Activated CD8-positive, alpha-beta memory T cell treated with anti-CD3 and anti-CD28 coated beads for 24 hours (primary cell): ENCODE data around the gene PACSIN2.
"Not testable (repeated sequence)": the region's sequence is repeated elsewhere in the genome, so short reads cannot be mapped to it uniquely, and the experiment has no call there.

Source experiments
- DNase-seq: peaks from one replicate; pipeline ENCODE4 v3.0.0-alpha.2; 2020

The PACSIN2 gene

DNA sequence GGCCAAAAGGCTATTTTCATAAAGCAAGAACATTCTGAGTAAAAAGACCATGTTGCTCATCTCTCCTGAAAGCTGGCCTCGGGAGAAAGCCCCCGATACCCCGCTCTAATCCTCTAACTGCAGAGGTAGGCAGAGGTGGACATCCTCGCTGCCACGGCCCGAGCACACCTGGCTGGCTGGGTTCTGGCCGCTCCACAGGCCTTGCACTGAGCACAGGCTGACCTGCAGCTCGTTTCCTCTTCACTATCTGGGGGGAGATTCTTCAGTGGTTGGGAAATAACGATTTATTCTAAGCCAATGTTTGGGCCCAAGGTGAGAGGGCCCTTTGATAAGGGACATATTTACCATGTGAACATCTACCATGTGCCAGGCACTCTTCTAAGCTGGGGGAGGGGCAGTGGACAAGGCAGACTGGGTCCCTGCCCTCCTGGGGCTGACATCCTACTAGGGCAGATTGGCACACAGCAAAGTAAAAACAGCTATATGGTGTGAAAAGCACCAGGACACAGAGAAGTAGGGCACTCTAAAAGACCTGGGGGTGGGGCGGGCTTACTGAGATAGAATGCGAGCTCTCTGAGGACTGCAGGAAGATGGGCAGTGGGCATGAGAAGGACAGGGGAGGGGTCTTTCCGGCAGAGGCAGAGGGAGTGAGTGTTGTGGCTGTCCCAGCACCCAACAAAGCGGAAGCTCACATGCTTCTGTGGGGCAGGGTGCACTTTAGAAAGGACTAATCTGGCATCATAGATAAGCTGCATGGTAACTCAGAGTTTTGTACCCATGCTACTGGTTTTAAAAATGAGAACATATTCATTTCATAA is 92.4 kb downstream of the PACSIN2 start:
- no peak for DNase-seq

GRCh38 chr22:42920101-42920820 is 94.7 kb downstream of the PACSIN2 start:
- DNase-seq: no peak

GRCh38 chr22:42919199-42919598 is 95.8 kb downstream of the PACSIN2 start:
- peak; percentile 60 for DNase-seq

DNA sequence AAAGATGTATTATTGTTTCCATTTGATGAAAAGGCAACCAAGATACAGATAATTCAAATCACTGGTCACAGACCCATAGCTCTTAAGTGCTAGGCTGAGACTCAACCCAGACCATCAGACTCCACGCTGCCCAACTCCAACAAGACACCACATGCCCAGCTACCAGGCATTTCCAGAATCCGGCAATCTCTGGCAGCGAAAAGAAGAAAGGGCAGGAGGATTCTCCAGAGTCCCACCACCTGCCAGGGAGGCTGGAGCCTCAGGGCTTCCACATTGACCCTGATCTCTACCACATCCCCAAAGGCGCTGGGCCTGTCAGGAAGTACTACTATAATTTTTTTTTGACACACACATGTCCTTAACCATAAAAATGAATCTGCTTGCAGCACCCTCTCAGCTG is 96.4 kb downstream of the PACSIN2 start:
- DNase-seq: no peak

DNA sequence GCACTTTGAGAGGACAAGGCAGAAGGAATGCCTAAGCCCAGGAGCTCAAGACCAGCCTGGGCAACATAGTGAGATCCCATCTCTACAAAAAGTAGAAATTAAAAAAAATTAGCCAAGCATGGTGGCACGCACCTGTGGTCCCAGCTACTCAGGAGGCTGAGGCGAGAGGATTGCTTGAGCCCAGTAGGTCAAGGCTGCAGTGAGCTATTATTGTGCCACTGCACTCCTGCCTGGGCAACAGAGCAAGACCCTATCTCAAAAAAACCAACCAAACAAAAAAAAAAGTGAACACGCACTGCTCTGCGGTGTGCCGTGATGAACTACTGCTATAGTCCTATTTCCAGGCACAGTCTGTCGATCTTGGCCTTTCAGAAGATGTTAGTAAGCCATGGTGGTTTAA is 97.6 kb downstream of the PACSIN2 start:
- not testable (repeated sequence) for DNase-seq

DNA sequence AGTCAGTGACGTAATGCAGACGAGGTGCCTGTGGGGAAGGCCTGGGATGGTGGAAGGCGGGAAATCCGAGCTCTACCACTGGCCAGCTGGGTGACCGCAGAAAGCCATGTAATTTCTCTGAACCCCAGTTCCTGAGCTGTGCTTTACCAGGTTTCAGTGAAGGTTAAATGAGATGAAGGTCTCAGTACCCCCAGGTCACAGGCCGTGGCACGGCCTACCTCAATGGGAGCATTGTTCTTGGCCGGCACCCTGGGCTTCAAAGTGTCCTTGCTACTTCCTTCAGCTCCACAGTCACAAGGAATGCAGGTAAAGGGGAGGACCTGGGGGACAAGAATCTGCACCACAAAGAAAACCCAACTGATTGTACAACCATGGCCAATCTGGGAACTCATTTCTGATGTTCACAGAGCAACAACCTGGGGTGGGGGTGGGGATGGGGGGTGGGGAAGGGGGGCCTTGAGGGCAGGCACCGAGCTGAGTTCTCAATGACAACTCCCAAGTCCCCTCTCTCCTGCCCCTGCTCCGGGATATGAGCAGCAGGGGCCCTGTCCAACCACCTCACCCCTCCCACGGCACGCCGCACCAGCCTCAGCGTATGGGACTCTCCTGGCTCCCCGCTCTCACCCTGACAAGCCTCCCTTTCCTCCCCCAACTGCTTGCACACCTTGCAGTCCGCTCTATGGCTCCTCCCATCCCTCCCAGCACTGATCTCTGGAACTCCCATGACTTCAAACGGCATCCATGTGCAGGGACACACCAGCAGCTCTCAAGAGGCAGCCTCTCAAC is 98.8 kb downstream of the PACSIN2 start:
- DNase-seq: no peak

GRCh38 chr22:42914511-42915076 is 100.4 kb downstream of the PACSIN2 start:
- DNase-seq: no peak

DNA sequence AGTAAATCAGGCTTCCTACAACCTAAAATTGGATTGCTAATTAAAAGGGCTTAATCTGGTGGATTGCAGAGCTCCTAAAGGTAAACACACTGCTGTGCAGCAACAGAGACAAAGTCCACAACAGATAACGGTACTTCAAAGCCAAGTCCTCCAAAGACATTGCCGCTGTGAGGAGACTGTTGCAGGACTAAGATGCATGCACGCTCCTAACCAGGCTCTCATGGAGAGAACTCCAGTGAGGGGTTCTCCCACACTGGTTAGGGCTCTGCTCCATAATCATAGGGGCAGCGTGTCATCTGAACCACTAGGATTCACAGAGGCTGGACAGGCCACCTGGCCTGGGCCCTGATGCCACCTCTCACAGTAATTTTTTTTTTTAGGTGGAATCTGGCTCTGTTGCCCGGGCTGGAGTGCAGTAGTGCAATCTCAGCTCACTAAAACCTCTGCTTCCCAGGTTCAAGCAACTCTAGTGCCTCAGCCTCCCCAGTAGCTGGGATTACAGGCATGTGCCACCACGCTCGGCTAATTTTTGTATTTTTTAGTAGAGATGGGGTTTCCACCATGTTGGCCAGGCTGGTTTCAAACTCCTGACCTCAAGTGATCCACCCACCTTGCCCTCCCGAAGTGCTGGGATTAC is 101.0 kb downstream of the PACSIN2 start:
- DNase-seq: no peak

DNA sequence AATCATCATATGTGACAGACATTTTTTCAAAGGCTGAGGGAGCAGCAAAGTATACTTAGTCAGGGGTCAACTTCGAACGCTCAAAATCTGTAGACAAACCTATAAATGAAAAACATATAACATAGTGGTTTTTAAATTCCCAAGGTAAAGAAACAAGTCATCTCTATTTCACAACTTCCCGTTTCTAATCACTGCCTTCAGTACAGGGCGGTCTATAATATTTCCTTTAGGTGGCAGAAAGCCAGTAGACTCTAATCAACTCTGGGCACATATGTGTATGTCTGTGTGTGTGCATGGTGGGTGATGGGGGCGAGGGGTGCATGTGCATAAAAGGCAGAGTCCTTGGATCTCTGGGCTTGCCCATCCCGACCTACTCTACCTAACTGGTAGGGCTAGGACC is 102.9 kb downstream of the PACSIN2 start:
- DNase-seq: no peak

DNA sequence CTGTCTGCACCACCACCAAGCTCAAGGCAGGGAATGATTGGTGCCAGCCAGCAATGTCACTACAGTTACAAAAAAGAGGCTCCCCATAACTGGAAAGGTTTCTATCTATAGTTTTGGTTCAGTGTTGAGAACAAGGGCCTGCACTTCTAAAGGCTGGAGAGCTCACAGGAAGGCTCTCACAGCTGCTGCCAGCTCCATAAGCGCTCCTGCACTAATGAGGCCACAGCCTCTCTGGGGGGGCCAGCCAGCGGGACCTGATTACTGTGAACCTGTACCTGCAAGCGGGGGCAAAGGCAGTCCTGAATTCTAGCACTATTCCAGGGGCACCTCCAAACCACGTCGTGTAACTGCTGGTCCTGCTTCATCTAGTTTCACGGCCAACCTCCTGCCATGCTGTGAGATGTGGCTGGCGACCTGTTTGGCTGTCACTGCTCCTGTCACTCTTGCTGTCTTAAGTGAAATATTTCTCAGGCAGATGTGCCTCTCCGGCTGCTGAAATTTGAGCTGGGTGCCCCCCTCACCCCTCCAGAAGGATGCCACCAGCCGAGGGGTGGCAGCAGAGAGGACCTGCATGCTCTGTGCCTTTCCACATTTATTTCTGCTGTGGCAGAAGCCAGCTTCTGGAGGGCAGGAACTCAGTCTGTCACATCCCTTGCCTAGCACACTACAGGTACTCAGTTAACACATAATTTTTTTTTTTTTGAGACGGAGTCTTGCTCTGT is 104.6 kb downstream of the PACSIN2 start:
- no peak for DNase-seq

GRCh38 chr22:42909363-42910058 is 105.4 kb downstream of the PACSIN2 start:
- DNase-seq: no peak

- DNase-seq: no peak
These were observed 106.6 kb downstream of the PACSIN2 start for GRCh38 chr22:42908374-42908746.

- DNase-seq: no peak
These were observed 107.3 kb downstream of the PACSIN2 start for GRCh38 chr22:42907404-42908373.

- no peak for DNase-seq
These were observed 108.2 kb downstream of the PACSIN2 start for GRCh38 chr22:42906605-42907348.

GRCh38 chr22:42905702-42906183 is 109.2 kb downstream of the PACSIN2 start:
- no peak for DNase-seq

- DNase-seq: no peak
These were observed 109.7 kb downstream of the PACSIN2 start for GRCh38 chr22:42905217-42905616.

- no peak for DNase-seq
These were observed 110.9 kb downstream of the PACSIN2 start for GRCh38 chr22:42904050-42904449.

DNA sequence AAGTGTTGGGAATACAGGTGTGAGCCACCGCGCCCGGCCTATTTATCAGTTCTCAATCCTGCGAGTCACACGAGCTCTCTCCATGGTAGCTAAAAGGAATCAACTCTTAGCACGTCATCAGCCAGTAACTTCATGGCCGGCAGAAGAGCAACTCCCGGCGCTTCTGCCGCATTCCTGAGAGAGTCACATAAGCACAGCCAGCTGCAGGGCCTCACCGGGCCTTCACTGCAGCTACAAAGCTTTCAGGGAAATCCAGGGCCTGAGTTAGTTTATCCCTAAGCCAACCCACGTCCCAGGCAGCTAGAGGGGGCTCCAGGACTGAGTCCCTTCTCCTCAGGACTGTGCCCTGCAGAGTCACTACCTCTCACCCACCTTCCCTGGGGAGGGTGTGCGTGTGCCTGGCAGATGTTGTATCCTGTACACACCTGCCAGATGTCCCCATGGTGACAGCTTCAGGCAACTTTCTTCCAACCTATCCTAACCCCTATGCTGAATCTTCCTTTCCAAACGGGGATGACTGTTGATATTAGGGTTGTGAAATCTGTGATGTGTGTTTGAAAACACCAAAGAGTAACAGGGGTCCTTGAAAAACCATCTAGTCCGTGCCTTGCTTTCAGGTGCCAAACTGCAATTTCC is 112.0 kb downstream of the PACSIN2 start:
- no peak for DNase-seq
